HCT116 (cell line): ENCODE measurements around the gene MTOR. TPM values are rescaled to one million over a fixed set of nuclear protein-coding genes. Genes with fewer than 3 reads are reported as not detected.

Experiments
- ATAC-seq: fragments of 200-7000 bp; cut with Tn5 transposase; 2 replicates; pipeline ENCODE4 v1.9.1; 2020; ENCODE audit warnings: mild to moderate bottlenecking, moderate library complexity
- BruUV-seq: library from RNA; stranded (reverse); fragments of 400-500 nt; replicated peaks from 2 replicates; lab custom pipeline; 2021; lab: Mats Ljungman, UMichigan
- CTCF ChIA-PET: fragments of 300-600 bp; sonication (Branson Sonifier 250); formaldehyde crosslinking; loops from one replicate; lab custom pipeline; 2021; ENCODE audit warnings: antibody characterized with exemption; lab: Charles Lee
- POLR2A ChIA-PET: fragments of 300-600, 350-600 bp; sonication (Branson Sonifier 250); formaldehyde crosslinking; loops from one replicate; lab custom pipeline; 2021; ENCODE audit warnings: antibody characterized with exemption; lab: Charles Lee
- RAD21 ChIA-PET, 2 experiments: fragments of 300-600 bp; sonication (Branson Sonifier 250); formaldehyde crosslinking; loops; one replicate each; lab custom pipeline; 2023; ENCODE audit warnings: low total read pairs in 2 of 2; ENCODE audit not compliant: uncharacterized antibody in 2 of 2, unreplicated experiment in 2 of 2, low non-redundant PET in 1 of 2; lab: Charles Lee
- DNase-seq: peaks from one replicate; pipeline ENCODE4 v3.0.0-alpha.2; 2010; ENCODE audit warnings: low read depth, low spot score
- H2AFZ ChIP-seq: fragments of 200-600 bp; shearing (Covaris generic), sonication (generic); 2 replicates; pipeline ENCODE4 v1.6.1; 2017; ENCODE audit warnings: low read depth, mixed run types, mixed read lengths, antibody characterized with exemption, low read length; ENCODE audit not compliant: poor library complexity, severe bottlenecking
- H3K27ac ChIP-seq: 2 replicates; pipeline ENCODE4 v1.5.1; 2012; ENCODE audit warnings: low read depth, low read length
- H3K27me3 ChIP-seq: fragments of 200-600 bp; sonication (generic); 2 replicates; pipeline ENCODE4 v1.6.1; 2016; ENCODE audit warnings: mixed run types, low read length, mixed read lengths; ENCODE audit not compliant: insufficient read depth
- H3K36me3 ChIP-seq, 2 experiments: fragments of 200-500 bp in 1 of 2; fragments of 200-600 bp in 1 of 2; sonication (Bioruptor generic) in 1 of 2; sonication (generic) in 1 of 2; 2 replicates each; pipeline versions ENCODE4 v1.5.1 to v1.6.1; 2014 to 2016; ENCODE audit warnings: low read length in 2 of 2, inconsistent platforms in 1 of 2, mixed read lengths in 1 of 2, mixed run types in 1 of 2; ENCODE audit not compliant: insufficient read depth in 2 of 2, control insufficient read depth in 1 of 2
- H3K4me1 ChIP-seq, 2 experiments: fragments of 200-600 bp in 1 of 2; sonication (generic) in 1 of 2; 2 replicates each; pipeline versions ENCODE4 v1.5.1 to v1.6.1; 2012 to 2017; ENCODE audit warnings: low read length in 2 of 2, inconsistent platforms in 1 of 2, mild to moderate bottlenecking in 1 of 2, mixed read lengths in 1 of 2, mixed run types in 1 of 2, moderate library complexity in 1 of 2; ENCODE audit not compliant: insufficient read depth in 2 of 2, control insufficient read depth in 1 of 2
- H3K4me2 ChIP-seq: fragments of 200-600 bp; sonication (generic); 2 replicates; pipeline ENCODE4 v1.6.1; 2017; ENCODE audit warnings: mixed run types, low read length, mixed read lengths
- H3K4me3 ChIP-seq, 2 experiments: fragments of 200-600 bp in 1 of 2; sonication (generic) in 1 of 2; replicated peaks in 1 of 2; 2 replicates each; pipeline ENCODE4 v1.5.1; 2011 to 2016; ENCODE audit warnings: low read length in 2 of 2, control low read depth in 1 of 2, low read depth in 1 of 2, mild to moderate bottlenecking in 1 of 2, mixed read lengths in 1 of 2, mixed run types in 1 of 2
- H3K79me2 ChIP-seq: fragments of 200-600 bp; sonication (generic); 2 replicates; pipeline ENCODE4 v1.6.1; 2017; ENCODE audit warnings: mild to moderate bottlenecking, mixed run types, low read length, moderate library complexity, mixed read lengths; ENCODE audit not compliant: insufficient read depth
- H3K9ac ChIP-seq: fragments of 200-600 bp; sonication (generic); 2 replicates; pipeline ENCODE4 v1.6.1; 2016; ENCODE audit warnings: low read length, mixed read lengths
- H3K9me2 ChIP-seq: fragments of 200-600 bp; sonication (generic), shearing (Covaris generic); 2 replicates; pipeline ENCODE4 v1.6.1; 2017; ENCODE audit warnings: mixed run types, mild to moderate bottlenecking, moderate library complexity; ENCODE audit not compliant: insufficient read depth
- H3K9me3 ChIP-seq, 2 experiments: fragments of 200-500 bp in 1 of 2; fragments of 200-600 bp in 1 of 2; sonication (Bioruptor generic) in 1 of 2; sonication (generic) in 1 of 2; 2 replicates each; pipeline ENCODE4 v1.6.1; 2014 to 2017; ENCODE audit warnings: low read length in 2 of 2, mixed read lengths in 2 of 2, inconsistent platforms in 1 of 2, low read depth in 1 of 2, mild to moderate bottlenecking in 1 of 2, mixed run types in 1 of 2, moderate library complexity in 1 of 2; ENCODE audit not compliant: control insufficient read depth in 1 of 2, insufficient read depth in 1 of 2
- H4K20me1 ChIP-seq: fragments of 200-600 bp; sonication (generic), shearing (Covaris generic); 2 replicates; pipeline ENCODE4 v1.6.1; 2017; ENCODE audit warnings: mixed run types, mild to moderate bottlenecking, moderate library complexity; ENCODE audit not compliant: insufficient read depth
- CBX3 ChIP-seq: IDR thresholded peaks from 2 replicates; pipeline ENCODE4 v1.6.1; 2012; ENCODE audit warnings: low read depth
- CEBPB ChIP-seq: IDR thresholded peaks from 2 replicates; pipeline ENCODE4 v1.6.1; 2012; ENCODE audit warnings: low read depth
- CTCF ChIP-seq, 3 experiments: fragments of 200-600 bp in 1 of 3; sonication (generic) in 1 of 3; IDR thresholded peaks in 2 of 3; conservative IDR thresholded peaks in 1 of 3; 2 replicates each; pipeline ENCODE4 v1.5.1; 2012 to 2017; ENCODE audit warnings: low read depth in 2 of 3, low read length in 2 of 3, antibody characterized with exemption in 1 of 3, borderline replicate concordance in 1 of 3, control low read depth in 1 of 3, mild to moderate bottlenecking in 1 of 3, mixed read lengths in 1 of 3, mixed run types in 1 of 3, moderate library complexity in 1 of 3; ENCODE audit not compliant: insufficient read depth in 1 of 3
- ELF1 ChIP-seq: IDR thresholded peaks from 2 replicates; pipeline ENCODE4 v1.6.1; 2012; ENCODE audit warnings: low read depth, borderline replicate concordance
- EZH2 ChIP-seq: fragments of 200-600 bp; sonication (generic); IDR thresholded peaks from 2 replicates; pipeline ENCODE4 v1.6.1; 2017; ENCODE audit warnings: antibody characterized with exemption, mixed run types
- EZH2phosphoT487 ChIP-seq: fragments of 200-600 bp; IDR thresholded peaks from 2 replicates; pipeline ENCODE4 v1.6.1; 2018; ENCODE audit warnings: antibody characterized with exemption, borderline replicate concordance
- FOSL1 ChIP-seq: IDR thresholded peaks from 2 replicates; pipeline ENCODE4 v1.6.1; 2012; ENCODE audit warnings: low read depth
- MAX ChIP-seq: IDR thresholded peaks from 2 replicates; pipeline ENCODE4 v1.6.1; 2012
- POLR2A ChIP-seq: IDR thresholded peaks from 2 replicates; pipeline ENCODE4 v1.7.0; 2011; ENCODE audit warnings: borderline replicate concordance; ENCODE audit not compliant: insufficient read depth, insufficient read length; ENCODE audit errors: extremely low read depth
- POLR2AphosphoS5 ChIP-seq: IDR thresholded peaks from 2 replicates; pipeline ENCODE4 v1.6.1; 2011; ENCODE audit warnings: mild to moderate bottlenecking, low read depth, low read length, moderate library complexity
- RAD21 ChIP-seq: IDR thresholded peaks from 2 replicates; pipeline ENCODE4 v1.6.1; 2012; ENCODE audit warnings: low read depth, mild to moderate bottlenecking
- SIN3A ChIP-seq: IDR thresholded peaks from 2 replicates; pipeline ENCODE4 v1.6.1; 2012; ENCODE audit warnings: low read depth
- SRF ChIP-seq: IDR thresholded peaks from 2 replicates; pipeline ENCODE4 v1.6.1; 2012; ENCODE audit warnings: low read depth
- TCF7L2 ChIP-seq: IDR thresholded peaks from 2 replicates; pipeline ENCODE4 v1.7.0; 2011; ENCODE audit warnings: borderline replicate concordance, inconsistent platforms; ENCODE audit not compliant: insufficient read depth, insufficient read length; ENCODE audit errors: extremely low read depth
- ZNF274 ChIP-seq: fragments of 200-500 bp; sonication (Bioruptor generic); IDR thresholded peaks from 2 replicates; pipeline ENCODE4 v1.6.1; 2014; ENCODE audit warnings: mild to moderate bottlenecking, low read depth, low read length, inconsistent platforms
- intact Hi-C: fragments of 100-400 bp; cut with micrococcal nuclease; formaldehyde crosslinking; loops from 2 replicates; pipeline ENCODE4 v1.10.0; 2022
- total RNA-seq: library from RNA; stranded (reverse); gene quantifications from one replicate; pipeline ENCODE4 v1.2.1, GENCODE V29; 2021; ENCODE audit not compliant: unreplicated experiment

MTOR gene
- total RNA-seq, 1 experiment from 2014 or later, result 42.2 TPM

DNA sequence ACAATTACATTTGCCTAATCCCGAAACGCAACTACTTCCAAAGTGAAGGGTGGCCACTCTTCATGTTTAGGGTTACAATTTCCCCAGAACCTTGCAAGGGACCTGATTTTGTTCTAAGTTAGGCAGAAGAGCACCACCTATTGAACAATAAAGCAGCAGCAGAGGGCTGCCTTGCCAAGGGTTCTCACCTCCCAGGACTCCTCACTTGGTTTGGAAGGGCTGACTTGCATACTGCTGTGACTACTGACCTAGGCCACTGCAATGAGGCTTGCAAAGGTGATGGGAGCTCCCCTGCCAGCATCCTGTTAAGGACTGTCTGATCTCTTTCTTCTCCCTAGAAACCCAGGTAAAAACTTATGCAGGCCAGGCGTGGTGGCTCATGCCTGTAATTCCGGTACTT is 14.2 kb downstream of the MTOR start:
- Histone ChIP-seq H3K9me3 (no peaks in the 10 kb centered on the region), H3K4me1 (no peaks in the 10 kb centered on the region), H3K9ac (no peak overlapping the region), H3K4me3 (no peak overlapping the region), H3K27ac (no peak overlapping the region), H3K9me2 (no peaks in the 10 kb centered on the region), H4K20me1 (no peaks in the 10 kb centered on the region), H3K36me3 (peaks cover 25 to 38% of the 10 kb centered on the region in 2 experiments; a peak in 3 of 4 replicates), H2AFZ (no peak overlapping the region), H3K4me2 (no peak overlapping the region), H3K27me3 (no peaks in the 10 kb centered on the region), H3K79me2 (no peaks in the 10 kb centered on the region)
- RAD21 ChIA-PET, result no interaction called here
- POLR2A ChIA-PET, result no interaction called here
- peak; percentile 66; the same call in 1 of the 2 replicates for ATAC-seq
- intact Hi-C loops, result no loop called here
- BruUV-seq, result no TSS peak
- DNase-seq, result no peak
- CTCF ChIA-PET, result no interaction called here
- TF ChIP-seq EZH2phosphoT487 (no peak), RAD21 (no peak), POLR2A (no peak), ELF1 (no peak), SRF (no peak), ZNF274 (no peak), MAX (no peak), CEBPB (no peak), SIN3A (no peak), TCF7L2 (no peak), CTCF (IDR thresholded peaks at IDR 0.05 in 2 of 3, conservative IDR thresholded peaks at IDR 0.05 in 1 of 3; ENCODE audit: borderline replicate concordance in 1 of 3, insufficient read depth in 1 of 3, low read depth in 2 of 3, low read length in 2 of 3) (no peak), EZH2 (no peak), FOSL1 (no peak), CBX3 (no peak), POLR2AphosphoS5 (no peak)
